ENCODE data around the gene TUBGCP2. TPM values are rescaled to one million over a fixed set of nuclear protein-coding genes. Genes with fewer than 3 reads are reported as not detected.

Gene TUBGCP2
- total RNA-seq, 1 experiment from 2014 or later: 52.4 TPM

DNA sequence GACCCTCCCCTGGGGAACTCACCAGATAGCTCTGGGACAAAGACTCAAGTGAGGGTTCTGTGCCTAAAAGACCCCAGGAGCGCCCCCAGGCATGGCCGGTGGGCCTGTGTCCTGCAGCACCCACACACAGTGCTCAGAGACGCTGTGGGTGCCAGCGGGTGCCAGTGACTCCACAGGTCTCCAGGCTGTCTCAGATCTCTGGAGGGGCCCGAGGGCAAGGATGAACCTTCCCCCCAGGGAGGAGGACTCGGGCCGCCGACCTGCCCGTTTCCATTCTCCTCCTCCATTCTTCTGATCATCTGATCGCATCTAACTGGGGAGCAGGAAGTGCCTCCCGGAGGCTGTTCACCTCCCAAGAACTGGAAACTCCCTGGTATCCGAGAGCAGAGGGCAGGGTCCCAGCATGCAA, 33.0 kb downstream of the TUBGCP2 start:
- no peaks in the 10 kb centered on the region for H3K4me1 ChIP-seq (ENCODE audit: insufficient read depth, low read length)
- no peak overlapping the region for H3K4me2 ChIP-seq (ENCODE audit: insufficient read depth, insufficient read length, low read length)
- WGBS (ENCODE audit: extremely low coverage, insufficient read length, low lambda C conversion rate): no CpG with 5 or more reads among the region's 12 CpGs
- H3K18ac ChIP-seq (ENCODE audit: insufficient read length, low read depth, low read length): no peak overlapping the region
- Mint-ChIP-seq H3K36me3 (ENCODE audit: insufficient read depth in 1 of 3, low read depth in 3 of 3) (peaks cover 0 to 11% (median 0%) of the 10 kb centered on the region in 3 experiments; a peak in 2 of 7 replicates), H3K4me1 (peaks cover 3 to 7% of the 10 kb centered on the region in 2 experiments; a peak in 3 of 4 replicates), H3K27me3 (ENCODE audit: low read depth) (peaks cover 11% of the 10 kb centered on the region), H3K27ac (no peak overlapping the region), H3K4me3 (peak overlapping the region; percentile 48 to 67; a peak in 3 of 5 replicates), H3K9me3 (no peaks in the 10 kb centered on the region)
- no peak overlapping the region for H4K5ac ChIP-seq (ENCODE audit: insufficient read length, low read depth, low read length)
- H3K9me3 ChIP-seq (ENCODE audit: control insufficient read depth, low read depth, low read length): no peaks in the 10 kb centered on the region
- no peak overlapping the region for H3K4ac ChIP-seq (ENCODE audit: low read depth, low read length)
- H3T11ph ChIP-seq (ENCODE audit: low read length): no peak overlapping the region
- TF ChIP-seq, protein P1, sequence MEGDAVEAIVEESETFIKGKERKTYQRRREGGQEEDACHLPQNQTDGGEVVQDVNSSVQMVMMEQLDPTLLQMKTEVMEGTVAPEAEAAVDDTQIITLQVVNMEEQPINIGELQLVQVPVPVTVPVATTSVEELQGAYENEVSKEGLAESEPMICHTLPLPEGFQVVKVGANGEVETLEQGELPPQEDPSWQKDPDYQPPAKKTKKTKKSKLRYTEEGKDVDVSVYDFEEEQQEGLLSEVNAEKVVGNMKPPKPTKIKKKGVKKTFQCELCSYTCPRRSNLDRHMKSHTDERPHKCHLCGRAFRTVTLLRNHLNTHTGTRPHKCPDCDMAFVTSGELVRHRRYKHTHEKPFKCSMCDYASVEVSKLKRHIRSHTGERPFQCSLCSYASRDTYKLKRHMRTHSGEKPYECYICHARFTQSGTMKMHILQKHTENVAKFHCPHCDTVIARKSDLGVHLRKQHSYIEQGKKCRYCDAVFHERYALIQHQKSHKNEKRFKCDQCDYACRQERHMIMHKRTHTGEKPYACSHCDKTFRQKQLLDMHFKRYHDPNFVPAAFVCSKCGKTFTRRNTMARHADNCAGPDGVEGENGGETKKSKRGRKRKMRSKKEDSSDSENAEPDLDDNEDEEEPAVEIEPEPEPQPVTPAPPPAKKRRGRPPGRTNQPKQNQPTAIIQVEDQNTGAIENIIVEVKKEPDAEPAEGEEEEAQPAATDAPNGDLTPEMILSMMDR (conservative IDR thresholded peaks at IDR 0.05): peak; percentile 29; the same call in 2 of the 3 replicates
- H4K20me1 ChIP-seq (ENCODE audit: control insufficient read depth, insufficient read depth, insufficient read length): no peaks in the 10 kb centered on the region
- H4K8ac ChIP-seq (replicated peaks; ENCODE audit: insufficient read length, low read depth, low read length): no peak overlapping the region
- H3K23ac ChIP-seq (ENCODE audit: insufficient read length, low read depth, low read length): no peak overlapping the region
- no peaks in the 10 kb centered on the region for H3K79me1 ChIP-seq (ENCODE audit: insufficient read depth, low read depth, low read length, poor library complexity, severe bottlenecking)
- H3K27me3 ChIP-seq (ENCODE audit: insufficient read depth, low read length): no peaks in the 10 kb centered on the region; the same call in 1 of the 2 replicates
- H3K56ac ChIP-seq (ENCODE audit: insufficient read length, low read depth, low read length): no peak overlapping the region
- peaks cover 7% of the 10 kb centered on the region for H3K23me2 ChIP-seq (ENCODE audit: insufficient read length, low read depth, low read length, poor library complexity, severe bottlenecking)
- H3K14ac ChIP-seq (ENCODE audit: insufficient read depth, low read length): no peak overlapping the region
- no peak overlapping the region for H2AFZ ChIP-seq (ENCODE audit: low read length)
- H3K79me2 ChIP-seq (ENCODE audit: insufficient read depth, low read length): no peaks in the 10 kb centered on the region
- no peak overlapping the region for H2BK20ac ChIP-seq (ENCODE audit: low read depth, low read length, poor library complexity, severe bottlenecking)
- no peak overlapping the region for H3K9ac ChIP-seq (ENCODE audit: extremely low read depth, insufficient read length, low read length)
- H2BK15ac ChIP-seq (ENCODE audit: low read depth, low read length): no peak overlapping the region
- no peak for DNase-seq
- no peak overlapping the region for H3K27ac ChIP-seq (ENCODE audit: insufficient read length, low read depth, low read length)
- H2BK12ac ChIP-seq (ENCODE audit: insufficient read length, low read depth, low read length): no peak overlapping the region
- no peak overlapping the region for H2BK5ac ChIP-seq (ENCODE audit: insufficient read length, low read length)
- no peak overlapping the region for H2AK5ac ChIP-seq (ENCODE audit: insufficient read length, low read length)
- no peak overlapping the region for H4K91ac ChIP-seq (ENCODE audit: insufficient read length, low read depth, low read length)
- no peak overlapping the region for H2BK120ac ChIP-seq (ENCODE audit: low read depth, low read length, poor library complexity, severe bottlenecking)

All from H9 (cell line).